ENCODE results near the gene TM4SF18. TPM values are rescaled to one million over a fixed set of nuclear protein-coding genes. Genes with fewer than 3 reads are reported as not detected.

TM4SF18 gene
- total RNA-seq, 1 experiment from 2014 or later = 9.8 TPM

GRCh38 chr3:149362366-149362765 lies 28.9 kb upstream of the TM4SF18 start:
- no CpG with 5 or more reads among the region's 5 CpGs for WGBS (ENCODE audit: extremely low coverage, insufficient read length, low lambda C conversion rate)
- H2BK15ac ChIP-seq (ENCODE audit: low read depth, low read length) = no peak overlapping the region
- H2BK120ac ChIP-seq (ENCODE audit: low read depth, low read length, poor library complexity, severe bottlenecking) = no peak overlapping the region
- H3K14ac ChIP-seq (ENCODE audit: insufficient read depth, low read length) = no peak overlapping the region
- no peaks in the 10 kb centered on the region for H3K79me1 ChIP-seq (ENCODE audit: insufficient read depth, low read depth, low read length, poor library complexity, severe bottlenecking)
- no peak for DNase-seq
- H4K91ac ChIP-seq (ENCODE audit: insufficient read length, low read depth, low read length) = no peak overlapping the region
- H3K79me2 ChIP-seq (ENCODE audit: insufficient read depth, low read length) = no peaks in the 10 kb centered on the region
- no peak overlapping the region for H2AFZ ChIP-seq (ENCODE audit: low read length)
- no peaks in the 10 kb centered on the region for H3K4me1 ChIP-seq (ENCODE audit: insufficient read depth, low read length)
- Mint-ChIP-seq H3K27ac (no peak overlapping the region), H3K36me3 (ENCODE audit: insufficient read depth in 1 of 3, low read depth in 3 of 3) (no peaks in the 10 kb centered on the region), H3K27me3 (ENCODE audit: low read depth) (no peaks in the 10 kb centered on the region; the same call in 1 of the 2 replicates), H3K4me1 (peaks cover 21 to 29% of the 10 kb centered on the region in 2 experiments), H3K4me3 (no peak overlapping the region), H3K9me3 (no peaks in the 10 kb centered on the region)
- H4K5ac ChIP-seq (ENCODE audit: insufficient read length, low read depth, low read length) = no peak overlapping the region
- H3K18ac ChIP-seq (ENCODE audit: insufficient read length, low read depth, low read length) = no peak overlapping the region
- H4K8ac ChIP-seq (replicated peaks; ENCODE audit: insufficient read length, low read depth, low read length) = no peak overlapping the region
- TF ChIP-seq CTCF (conservative IDR thresholded peaks at IDR 0.05) = no peak
- no peak overlapping the region for H2BK5ac ChIP-seq (ENCODE audit: insufficient read length, low read length)
- H3K4me2 ChIP-seq (ENCODE audit: insufficient read depth, insufficient read length, low read length) = no peak overlapping the region
- H3K27me3 ChIP-seq (ENCODE audit: insufficient read depth, low read length) = no peaks in the 10 kb centered on the region
- H3K23ac ChIP-seq (ENCODE audit: insufficient read length, low read depth, low read length) = no peak overlapping the region
- H3K23me2 ChIP-seq (ENCODE audit: insufficient read length, low read depth, low read length, poor library complexity, severe bottlenecking) = no peaks in the 10 kb centered on the region
- no peak overlapping the region for H3K4ac ChIP-seq (ENCODE audit: low read depth, low read length)
- no peak overlapping the region for H3T11ph ChIP-seq (ENCODE audit: low read length)
- no peaks in the 10 kb centered on the region for H4K20me1 ChIP-seq (ENCODE audit: control insufficient read depth, insufficient read depth, insufficient read length)
- no peak overlapping the region for H3K27ac ChIP-seq (ENCODE audit: insufficient read length, low read depth, low read length)
- no peaks in the 10 kb centered on the region for H3K9me3 ChIP-seq (ENCODE audit: control insufficient read depth, low read depth, low read length)
- no peak overlapping the region for H2BK12ac ChIP-seq (ENCODE audit: insufficient read length, low read depth, low read length)
- no peak overlapping the region for H2AK5ac ChIP-seq (ENCODE audit: insufficient read length, low read length)
- no peak overlapping the region for H3K56ac ChIP-seq (ENCODE audit: insufficient read length, low read depth, low read length)
- H3K9ac ChIP-seq (ENCODE audit: extremely low read depth, insufficient read length, low read length) = no peak overlapping the region
- H2BK20ac ChIP-seq (ENCODE audit: low read depth, low read length, poor library complexity, severe bottlenecking) = no peak overlapping the region

Measured in H9 (cell line).